ENCODE data around the gene ACVR1.

DNA sequence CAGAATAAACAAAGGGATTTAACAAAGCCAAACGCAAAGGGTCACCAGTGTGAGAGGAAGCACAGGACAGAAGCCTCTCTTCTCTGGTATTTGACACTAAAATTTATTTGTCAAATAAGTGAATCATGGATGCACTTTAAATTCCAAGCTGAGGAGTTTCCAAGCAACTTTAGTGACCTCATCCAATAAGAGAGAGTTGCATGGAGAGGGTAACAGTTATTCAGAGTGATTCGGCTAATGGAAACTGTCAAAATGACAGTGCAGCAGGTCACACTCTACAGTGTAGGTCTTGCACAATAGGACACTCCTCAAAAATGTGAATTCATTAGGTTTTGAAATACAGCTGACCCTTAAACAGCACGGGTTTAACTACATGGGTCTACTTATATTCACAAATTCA lies 143.5 kb downstream of the ACVR1 start:
- no peak for TF ChIP-seq YY1 (IDR thresholded peaks at IDR 0.05; ENCODE audit: insufficient read depth, insufficient replicate concordance, low read depth, low read length)
- no peak for TF ChIP-seq ZNF850 (CRISPR knock-in tag; conservative IDR thresholded peaks at IDR 0.05)
- no peak for TF ChIP-seq ZNF274 (CRISPR knock-in tag; IDR thresholded peaks at IDR 0.05)
- no peak for TF ChIP-seq TCF12 (IDR thresholded peaks at IDR 0.05)
- no peak for TF ChIP-seq TCF12 (CRISPR knock-in tag; IDR thresholded peaks at IDR 0.05)
- TF ChIP-seq, protein P1, sequence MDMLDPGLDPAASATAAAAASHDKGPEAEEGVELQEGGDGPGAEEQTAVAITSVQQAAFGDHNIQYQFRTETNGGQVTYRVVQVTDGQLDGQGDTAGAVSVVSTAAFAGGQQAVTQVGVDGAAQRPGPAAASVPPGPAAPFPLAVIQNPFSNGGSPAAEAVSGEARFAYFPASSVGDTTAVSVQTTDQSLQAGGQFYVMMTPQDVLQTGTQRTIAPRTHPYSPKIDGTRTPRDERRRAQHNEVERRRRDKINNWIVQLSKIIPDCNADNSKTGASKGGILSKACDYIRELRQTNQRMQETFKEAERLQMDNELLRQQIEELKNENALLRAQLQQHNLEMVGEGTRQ (IDR thresholded peaks at IDR 0.05; ENCODE audit: low read depth, low read length), result no peak
- TF ChIP-seq, protein P1 (CRISPR knock-in tag; IDR thresholded peaks at IDR 0.05; ENCODE audit: borderline replicate concordance), result no peak
- no peak for TF ChIP-seq EP300 (IDR thresholded peaks at IDR 0.05; ENCODE audit: low read depth in 2 of 2, low read length in 2 of 2)
- no peak for TF ChIP-seq EP300 (CRISPR knock-in tag; IDR thresholded peaks at IDR 0.05; ENCODE audit: borderline replicate concordance)
- no peak for TF ChIP-seq ZFP90 (CRISPR knock-in tag; IDR thresholded peaks at IDR 0.05; ENCODE audit: borderline replicate concordance)
- no peak for TF ChIP-seq MTF1 (CRISPR knock-in tag; IDR thresholded peaks at IDR 0.05)
- TF ChIP-seq POLR2AphosphoS5 (IDR thresholded peaks at IDR 0.05; ENCODE audit: low read depth, low read length), result no peak
- no peak for TF ChIP-seq CREB1 (IDR thresholded peaks at IDR 0.05)
- no peak for TF ChIP-seq CREB1 (CRISPR knock-in tag; IDR thresholded peaks at IDR 0.05)
- TF ChIP-seq, protein P2, sequence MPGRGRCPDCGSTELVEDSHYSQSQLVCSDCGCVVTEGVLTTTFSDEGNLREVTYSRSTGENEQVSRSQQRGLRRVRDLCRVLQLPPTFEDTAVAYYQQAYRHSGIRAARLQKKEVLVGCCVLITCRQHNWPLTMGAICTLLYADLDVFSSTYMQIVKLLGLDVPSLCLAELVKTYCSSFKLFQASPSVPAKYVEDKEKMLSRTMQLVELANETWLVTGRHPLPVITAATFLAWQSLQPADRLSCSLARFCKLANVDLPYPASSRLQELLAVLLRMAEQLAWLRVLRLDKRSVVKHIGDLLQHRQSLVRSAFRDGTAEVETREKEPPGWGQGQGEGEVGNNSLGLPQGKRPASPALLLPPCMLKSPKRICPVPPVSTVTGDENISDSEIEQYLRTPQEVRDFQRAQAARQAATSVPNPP (CRISPR knock-in tag; IDR thresholded peaks at IDR 0.05), result no peak
- no peak for TF ChIP-seq ZNF775 (CRISPR knock-in tag; IDR thresholded peaks at IDR 0.05; ENCODE audit: borderline replicate concordance)
